GM20431 (cell line): ENCODE measurements around the gene PTCRA.
"Not testable (repeated sequence)": the region's sequence is repeated elsewhere in the genome, so short reads cannot be mapped to it uniquely, and the experiment has no call there.

Source experiments
- in situ Hi-C: fragments of 300-500 bp; cut with MseI, MboI; formaldehyde crosslinking; loops from one replicate; pipeline ENCODE4 v1.15.0; 2020; ENCODE audit warnings: low sequenced_read_pairs; ENCODE audit not compliant: unreplicated experiment

PTCRA gene

DNA sequence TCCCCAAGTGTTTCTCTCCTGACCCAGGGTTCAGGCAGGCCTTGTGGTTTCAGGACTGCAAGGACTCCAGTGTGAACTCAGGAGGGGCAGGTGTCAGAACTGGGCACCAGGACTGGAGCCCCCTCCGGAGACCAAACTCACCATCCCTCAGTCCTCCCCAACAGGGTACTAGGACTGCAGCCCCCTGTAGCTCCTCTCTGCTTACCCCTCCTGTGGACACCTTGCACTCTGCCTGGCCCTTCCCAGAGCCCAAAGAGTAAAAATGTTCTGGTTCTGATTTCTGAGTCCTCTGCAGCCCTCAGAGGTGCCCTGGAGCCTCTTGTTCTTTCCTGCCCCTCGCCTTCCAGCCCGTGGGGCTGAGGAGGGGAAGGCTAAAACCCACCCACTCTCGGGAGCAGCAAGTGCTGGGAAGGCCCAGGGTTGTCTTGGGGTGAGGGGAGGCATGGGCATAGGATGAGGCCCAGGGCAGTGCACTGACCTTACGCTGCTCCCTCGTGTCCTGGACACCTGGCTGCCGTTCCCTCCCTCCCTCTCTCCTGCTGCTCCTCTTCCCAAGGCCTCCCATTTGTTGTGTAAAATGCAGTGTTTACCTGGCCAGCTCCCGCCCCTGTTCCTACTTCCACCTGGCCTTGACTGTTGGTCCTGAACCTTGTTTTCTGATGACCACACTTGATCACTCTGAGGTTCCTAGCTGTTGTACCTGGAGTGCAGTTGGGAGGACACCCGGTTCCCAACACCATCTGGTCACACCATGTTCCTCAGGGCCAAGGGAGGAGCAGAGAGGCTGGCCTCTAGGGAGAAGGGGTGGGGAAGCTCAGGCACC, 23.3 kb downstream of the PTCRA start:
- in situ Hi-C loops = no loop called here

DNA sequence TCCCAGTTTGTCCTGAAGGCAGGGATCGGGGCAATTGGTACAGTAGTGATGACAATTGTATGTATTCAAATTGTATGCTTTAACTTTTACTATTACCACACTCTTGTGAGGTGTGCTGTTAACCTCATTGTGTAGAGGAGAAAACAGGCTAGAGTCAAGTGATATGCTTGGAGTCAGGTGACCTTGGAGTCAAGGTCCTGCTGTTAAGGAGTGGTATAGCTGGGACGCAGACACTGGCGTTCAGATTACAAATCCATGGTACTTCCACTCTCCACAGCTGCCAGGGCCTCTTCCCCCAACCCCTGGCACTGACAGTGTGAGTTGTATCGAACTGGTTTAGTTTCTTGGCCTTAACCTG, 23.9 kb downstream of the PTCRA start:
- in situ Hi-C loops = no loop called here

DNA sequence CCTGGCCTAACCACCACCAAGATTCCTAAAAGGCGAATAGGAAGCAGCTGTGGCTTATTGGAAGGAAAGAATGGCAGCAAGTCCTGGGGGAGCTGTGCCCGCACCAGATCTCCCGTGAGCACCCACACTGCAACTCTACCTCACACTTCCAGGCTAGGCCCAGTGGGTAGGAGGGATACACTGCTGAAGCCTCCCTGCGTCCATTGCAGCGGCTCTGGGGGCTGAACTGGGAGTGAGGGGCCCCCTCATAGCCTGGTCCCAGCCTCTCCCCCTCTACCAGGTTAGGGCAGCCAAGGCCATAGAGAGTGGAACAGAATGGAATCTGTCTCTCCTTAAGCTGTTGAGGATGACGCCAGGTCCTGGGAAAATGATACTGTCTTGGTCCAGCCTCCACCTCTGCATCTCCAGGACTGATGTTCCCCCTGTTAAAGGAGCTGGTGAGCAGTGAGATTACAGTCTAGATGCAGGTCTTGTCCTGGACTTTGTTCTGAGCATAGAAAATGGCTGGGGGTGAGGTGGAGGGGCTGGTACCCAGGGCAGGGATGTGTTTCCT, 24.7 kb downstream of the PTCRA start:
- in situ Hi-C loops = no loop called here

DNA sequence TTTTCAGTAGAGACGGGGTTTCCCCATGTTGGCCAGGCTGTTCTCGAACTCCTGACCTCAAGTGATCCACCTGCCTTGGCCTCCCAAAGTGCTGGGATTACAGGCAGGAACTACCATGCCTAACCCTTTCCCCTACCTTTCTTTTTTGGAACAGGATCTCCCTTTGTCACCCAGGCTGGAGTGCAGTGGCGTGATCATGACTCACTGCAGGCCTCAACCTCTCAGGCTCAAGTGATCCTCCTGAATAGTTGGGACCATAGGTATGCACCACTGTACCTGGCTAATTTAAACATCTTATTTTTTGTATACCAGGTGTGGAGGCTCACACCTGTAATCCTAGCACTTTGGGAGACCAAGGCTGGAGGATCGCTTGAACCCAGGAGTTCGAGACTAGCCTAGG, 25.5 kb downstream of the PTCRA start:
- in situ Hi-C loops = not testable (repeated sequence)

DNA sequence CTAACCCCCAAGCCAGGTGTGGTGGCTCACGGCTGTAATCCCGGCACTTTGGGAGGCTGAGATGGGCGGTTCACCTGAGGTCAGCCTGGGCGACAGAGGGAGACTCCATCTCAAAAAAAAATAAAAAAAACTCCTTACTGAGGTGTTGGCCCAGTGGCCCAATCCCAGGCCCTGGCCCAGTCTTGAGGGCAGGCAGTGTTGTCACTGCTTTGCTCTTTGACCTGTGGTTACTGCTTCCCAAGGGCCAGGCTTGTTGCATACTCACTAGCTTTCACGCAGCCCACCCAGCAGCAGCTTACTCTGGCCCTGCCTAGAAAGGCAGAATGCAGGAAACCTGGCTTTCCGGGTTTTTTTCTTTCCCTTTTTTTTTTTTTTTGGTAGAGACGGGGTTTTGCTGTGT, 26.6 kb downstream of the PTCRA start:
- in situ Hi-C loops = no loop called here

DNA sequence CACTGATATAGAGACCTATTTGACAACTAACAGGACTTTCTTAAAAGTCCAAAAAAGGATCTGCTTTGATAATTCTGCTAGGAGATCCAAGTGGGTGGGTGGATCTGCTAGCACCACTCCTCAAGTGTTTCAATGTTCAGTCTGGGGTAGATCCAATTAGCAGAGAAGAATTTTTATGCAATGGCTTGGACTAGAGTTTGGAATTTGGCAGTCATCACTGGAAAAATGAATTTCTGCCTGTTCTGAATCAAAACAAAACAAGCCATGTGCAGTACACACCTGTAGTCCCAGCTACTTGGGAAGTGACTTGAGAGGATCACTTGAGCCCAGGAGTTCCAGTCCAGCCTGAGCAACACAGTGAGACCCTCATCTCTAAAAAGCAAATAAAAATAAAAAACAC, 32.1 kb downstream of the PTCRA start:
- in situ Hi-C loops = no loop called here

DNA sequence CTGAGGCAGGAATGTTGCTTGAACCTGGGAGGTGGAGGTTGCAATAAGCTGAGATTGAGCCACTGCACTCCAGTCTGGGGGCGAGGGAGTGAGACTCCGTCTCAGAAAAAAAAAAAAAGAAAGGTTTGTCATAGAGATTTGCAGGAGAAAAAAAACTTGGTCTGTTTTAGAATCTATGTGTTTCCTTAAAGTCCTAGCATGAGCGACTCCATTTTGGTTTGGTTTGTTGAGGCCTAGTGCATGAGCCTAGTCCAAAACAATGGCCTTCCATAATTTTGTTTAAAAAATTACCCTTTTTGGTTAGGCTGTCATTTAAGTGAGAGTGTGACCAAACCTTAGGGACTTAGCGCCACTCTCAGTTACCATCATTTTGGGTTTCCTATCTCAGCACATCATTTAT, 36.5 kb downstream of the PTCRA start:
- in situ Hi-C loops = no loop called here

DNA sequence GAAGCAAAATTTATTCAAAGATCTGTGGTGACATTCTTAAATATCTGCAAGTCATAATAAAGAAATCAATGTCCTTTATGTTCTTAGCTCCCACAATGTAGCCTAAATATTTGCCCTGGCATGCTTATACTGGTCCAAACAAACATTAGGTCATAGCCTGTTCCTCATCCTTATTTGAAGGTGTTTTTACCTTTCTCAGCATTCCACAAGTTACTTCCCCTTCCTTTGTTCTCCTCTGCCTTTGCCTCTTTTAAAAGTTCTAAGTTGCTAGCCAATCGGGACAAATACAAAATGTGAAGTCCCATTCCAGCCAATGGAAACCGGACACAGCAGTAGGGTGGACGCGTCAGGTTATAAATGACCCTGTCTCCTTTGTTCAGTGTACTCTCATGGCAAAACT, 38.6 kb downstream of the PTCRA start:
- in situ Hi-C loops = not testable (repeated sequence)

DNA sequence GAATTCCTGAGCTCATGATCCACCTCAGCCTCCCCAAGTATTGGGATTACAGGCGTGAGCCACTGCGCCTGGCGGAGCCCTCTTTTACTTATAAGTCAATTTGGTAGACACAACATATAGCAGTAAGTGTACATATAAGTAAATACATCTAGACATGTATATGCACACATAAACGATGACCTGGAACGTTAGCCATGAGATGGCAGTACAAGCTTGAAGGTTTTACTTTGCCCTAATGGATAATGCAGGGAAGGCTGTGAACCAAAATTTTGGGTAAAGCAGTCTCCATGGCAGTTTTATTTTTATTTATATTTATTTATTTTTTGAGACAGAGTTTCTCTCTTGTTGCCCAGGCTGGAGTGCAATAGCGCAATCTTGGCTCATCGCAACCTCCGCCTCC, 42.3 kb downstream of the PTCRA start:
- in situ Hi-C loops = no loop called here

DNA sequence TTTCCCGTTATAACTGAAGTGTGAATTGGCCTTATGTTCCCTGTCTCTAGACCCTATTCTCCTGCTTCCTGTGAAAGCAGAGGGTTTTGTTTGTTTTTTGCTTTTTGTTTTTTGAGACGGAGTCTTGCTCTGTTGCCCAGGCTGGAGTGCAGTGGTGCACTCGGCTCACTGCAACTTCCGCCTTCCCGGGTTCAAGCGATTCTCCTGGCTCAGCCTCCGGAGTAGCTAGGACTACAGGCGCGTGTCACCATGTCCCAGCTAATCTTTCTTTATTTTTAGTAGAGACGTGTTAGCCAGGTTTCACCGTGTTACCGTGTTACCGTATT, 44.0 kb downstream of the PTCRA start:
- in situ Hi-C loops = no loop called here

DNA sequence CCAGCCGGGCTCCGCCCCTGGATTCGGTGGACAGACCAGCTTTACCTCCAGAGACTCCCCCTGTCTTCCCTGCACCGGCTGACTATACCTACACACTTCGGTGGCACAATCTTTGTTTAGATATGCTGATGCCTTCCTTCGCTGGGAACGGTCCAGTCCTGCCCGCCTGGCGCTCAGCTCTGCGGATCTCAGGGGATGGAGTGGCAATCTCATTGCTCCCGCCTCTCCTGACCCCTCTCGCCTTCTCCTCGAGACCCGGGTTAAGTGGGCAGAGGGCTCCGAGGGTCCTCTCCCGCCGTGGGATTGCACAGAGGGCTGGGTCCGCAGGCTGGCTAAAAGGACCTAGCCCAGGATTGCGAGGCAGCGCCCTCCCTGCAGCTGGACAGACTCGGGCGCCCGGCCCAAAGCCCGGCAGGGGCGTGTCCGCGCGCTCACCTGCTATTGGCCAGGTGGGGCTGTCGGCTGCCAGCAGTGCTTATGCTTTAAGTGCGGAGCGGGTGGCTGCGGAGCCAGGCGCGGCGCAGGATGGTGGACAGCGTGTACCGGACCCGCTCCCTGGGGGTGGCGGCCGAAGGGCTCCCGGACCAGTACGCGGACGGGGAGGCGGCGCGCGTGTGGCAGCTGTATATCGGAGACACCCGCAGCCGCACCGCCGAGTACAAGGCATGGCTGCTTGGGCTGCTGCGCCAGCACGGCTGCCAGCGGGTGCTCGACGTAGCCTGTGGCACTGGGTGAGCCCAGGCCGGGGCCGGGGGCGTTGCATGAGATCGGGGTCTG, 44.6 kb downstream of the PTCRA start, which contains the start of gene GNMT:
Gene GNMT, plus strand, starts transcription at position 512 of the 777 bp plus-strand sequence. Its CDS starts 14 bp downstream, at position 526.
- in situ Hi-C loops = no loop called here

DNA sequence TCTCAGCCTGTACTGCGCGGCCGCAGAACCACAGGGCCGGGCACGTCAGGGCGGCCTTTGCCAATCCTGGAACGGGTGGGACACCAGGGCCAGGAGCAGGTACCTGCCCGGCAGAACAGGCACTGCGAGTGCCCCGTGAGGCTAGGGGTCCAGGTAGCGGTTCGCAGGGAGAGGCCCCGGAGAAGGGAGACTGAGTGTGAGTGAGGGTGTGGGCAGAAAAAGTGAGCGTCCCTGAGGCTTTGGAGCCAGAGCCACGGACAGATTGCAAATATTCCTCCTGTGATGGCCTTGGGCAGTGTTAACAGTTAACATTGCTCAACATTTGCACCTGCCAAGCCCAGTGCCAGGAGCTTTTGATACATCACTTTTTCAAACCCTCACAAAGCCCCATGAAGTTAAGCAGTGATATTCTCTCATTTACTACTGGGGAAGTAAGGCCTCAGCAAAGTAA, 45.2 kb downstream of the PTCRA start:
- in situ Hi-C loops = no loop called here

DNA sequence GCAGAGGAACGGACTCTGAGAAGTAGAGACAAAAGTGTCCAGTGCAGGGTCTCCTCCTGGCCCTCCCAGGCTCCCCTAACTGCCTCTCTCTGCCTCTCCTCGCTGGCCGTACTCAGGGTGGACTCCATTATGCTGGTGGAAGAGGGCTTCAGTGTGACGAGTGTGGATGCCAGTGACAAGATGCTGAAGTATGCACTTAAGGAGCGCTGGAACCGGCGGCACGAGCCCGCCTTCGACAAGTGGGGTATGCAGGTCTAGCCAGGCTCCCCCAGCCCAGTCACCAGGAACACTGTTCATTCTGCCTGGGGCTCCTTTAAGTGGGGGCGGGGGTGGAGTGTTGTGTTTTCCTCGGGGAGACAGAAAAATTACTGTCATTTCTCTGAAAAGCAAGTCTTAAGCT, 46.2 kb downstream of the PTCRA start:
- in situ Hi-C loops = no loop called here

DNA sequence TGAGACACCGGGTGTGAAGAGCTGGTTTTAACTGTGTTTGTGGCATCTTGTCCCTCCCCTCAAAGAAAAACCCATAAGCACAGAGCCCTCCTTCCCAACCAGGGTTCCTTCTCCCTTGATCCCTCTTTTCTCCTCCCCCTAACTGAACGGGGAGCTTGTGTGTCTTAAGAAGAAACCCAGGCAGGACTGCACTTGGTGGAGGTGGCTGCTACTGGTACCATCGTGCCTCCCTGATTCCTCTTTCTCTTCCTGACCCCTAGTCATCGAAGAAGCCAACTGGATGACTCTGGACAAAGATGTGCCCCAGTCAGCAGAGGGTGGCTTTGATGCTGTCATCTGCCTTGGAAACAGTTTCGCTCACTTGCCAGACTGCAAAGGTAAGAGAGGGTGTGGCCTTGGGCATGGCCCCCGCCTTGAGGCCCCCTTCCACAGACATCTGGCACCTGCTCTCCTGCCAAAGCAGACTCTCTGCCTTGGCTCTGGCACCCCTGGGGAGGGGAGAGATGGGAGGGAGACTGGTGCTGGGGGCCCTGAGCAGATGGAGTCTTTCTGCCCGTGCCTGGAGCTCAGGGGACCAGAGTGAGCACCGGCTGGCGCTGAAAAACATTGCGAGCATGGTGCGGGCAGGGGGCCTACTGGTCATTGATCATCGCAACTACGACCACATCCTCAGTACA, 46.8 kb downstream of the PTCRA start:
- in situ Hi-C loops = no loop called here

DNA sequence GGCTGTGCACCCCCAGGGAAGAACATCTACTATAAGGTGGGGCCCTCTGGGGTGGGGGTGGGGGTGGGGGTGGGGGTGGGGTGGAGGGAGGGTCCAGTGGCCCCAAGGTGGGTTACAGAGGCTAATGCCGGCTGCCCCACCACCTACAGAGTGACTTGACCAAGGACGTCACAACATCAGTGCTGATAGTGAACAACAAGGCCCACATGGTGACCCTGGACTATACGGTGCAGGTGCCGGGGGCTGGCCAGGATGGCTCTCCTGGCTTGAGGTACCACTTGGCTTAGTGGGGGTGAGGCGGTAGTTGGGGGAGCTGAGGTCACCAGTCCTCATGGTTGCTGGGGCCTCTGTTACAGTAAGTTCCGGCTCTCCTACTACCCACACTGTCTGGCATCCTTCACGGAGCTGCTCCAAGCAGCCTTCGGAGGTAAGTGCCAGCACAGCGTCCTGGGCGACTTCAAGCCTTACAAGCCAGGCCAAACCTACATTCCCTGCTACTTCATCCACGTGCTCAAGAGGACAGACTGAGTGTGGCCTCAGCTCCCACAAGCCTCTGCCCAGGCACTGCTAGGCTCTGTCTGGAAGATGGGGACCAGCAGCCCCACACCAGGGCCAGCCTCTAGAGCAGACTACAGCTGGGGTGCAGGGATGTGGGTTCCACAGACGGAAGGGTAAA, 47.5 kb downstream of the PTCRA start:
- in situ Hi-C loops = no loop called here

DNA sequence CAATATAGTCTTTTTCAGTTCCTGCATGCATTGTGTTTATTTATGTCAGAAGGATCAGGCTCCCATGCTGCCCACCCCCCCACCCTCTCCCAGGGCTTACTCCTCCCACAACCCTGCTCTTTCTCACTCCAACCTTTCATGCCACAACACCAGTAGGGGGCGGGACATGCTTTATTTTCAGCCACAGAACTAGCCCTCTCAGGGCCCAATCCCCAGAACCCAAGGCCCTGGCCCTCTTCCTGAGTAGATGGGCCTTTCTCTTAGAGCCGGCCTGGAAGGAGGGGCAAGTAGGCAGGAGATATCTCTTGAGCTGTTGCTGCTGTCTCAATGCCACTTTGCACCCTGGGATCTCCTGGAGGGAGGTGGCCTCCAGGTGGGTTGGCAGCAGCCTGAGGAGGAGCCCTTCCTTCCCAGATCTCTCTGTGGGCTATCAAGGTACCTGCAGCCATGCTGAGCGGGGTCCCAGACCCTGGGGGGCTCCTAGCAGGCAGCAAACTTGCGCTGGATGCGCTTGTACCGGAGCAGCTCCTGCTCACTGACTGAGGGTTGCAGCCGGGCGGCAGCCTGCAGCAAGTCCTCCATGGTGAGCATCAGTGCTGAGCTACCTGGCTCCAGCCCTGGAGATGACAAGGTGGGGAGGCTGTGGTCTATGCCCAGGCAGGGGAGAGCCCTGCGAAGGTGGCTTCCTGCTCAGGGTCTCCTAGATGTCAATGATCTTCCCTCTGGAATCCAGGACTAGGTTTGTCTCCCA, 48.2 kb downstream of the PTCRA start:
- in situ Hi-C loops = no loop called here

DNA sequence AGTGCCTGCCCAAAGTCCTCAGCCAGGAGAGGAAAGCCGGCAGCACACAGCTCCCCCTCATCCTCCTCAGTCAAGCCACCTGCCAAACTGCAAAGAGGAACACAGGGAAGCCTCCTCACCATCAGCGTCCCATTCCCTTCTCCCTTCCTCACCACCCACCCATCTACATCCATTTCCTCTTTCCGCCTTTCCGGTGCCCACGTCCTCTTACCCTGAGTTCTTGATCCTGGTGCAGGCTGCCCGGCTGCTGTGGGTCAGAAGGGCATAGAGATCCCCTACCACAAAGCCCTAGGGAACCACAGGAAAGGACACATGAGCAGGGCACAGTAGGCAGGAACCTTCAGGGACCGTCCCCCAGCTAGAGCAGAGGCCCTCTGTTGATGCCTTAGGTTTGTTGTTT, 50.7 kb downstream of the PTCRA start:
- in situ Hi-C loops = no loop called here

DNA sequence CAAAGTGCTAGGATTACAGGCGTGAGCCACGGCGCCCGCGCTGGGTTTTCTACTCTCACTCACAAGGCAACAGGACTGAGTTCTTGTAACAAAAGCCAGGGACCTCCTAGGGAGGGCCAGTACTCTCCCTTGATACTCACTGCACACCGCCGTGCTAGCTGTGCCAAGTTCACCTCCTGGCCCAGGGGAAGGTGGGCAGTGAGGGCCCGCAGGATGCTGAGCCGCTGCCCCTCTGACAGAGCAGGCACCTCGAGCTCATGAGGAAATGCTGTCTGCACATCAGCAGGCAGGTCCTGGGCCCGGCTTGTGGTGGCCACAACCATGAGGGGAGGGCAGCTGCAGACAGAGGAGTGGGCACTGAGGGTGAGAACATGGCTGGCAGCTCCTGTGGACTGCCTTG, 51.4 kb downstream of the PTCRA start:
- in situ Hi-C loops = no loop called here

DNA sequence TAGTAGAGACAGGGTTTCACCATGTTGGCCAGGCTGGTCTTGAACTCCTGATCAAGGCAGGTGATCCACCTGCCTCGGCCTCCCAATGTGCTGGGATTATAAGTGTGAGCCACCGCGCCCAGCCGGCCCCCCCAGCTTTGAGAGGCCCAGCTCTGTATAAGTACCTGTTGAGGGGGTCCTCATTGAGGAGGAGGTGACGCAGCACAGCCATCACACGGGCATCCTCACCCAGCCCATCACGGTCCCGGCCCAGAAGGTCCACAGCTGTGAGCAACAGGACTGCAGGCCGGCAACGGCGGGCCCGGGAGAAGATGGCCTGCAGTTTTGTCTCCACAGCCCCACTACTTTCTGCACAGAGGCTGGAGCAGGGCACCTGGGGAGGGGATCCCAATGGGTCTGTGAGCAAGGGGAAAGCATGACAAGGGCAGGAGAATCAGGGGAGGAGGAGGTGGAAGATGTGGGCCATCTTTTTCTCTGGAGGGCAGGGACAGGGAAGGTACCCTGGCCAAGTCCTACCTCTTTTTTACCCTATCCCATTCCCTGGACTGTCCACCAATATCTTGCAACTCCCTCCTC, 52.4 kb downstream of the PTCRA start:
- in situ Hi-C loops = no loop called here
